WI38 (cell line): ENCODE results near the gene VMP1.

Experiments
- H3K4me3 ChIP-seq: 2 replicates; pipeline ENCODE4 v1.5.1; 2011; ENCODE audit warnings: low read depth, mild to moderate bottlenecking, control low read depth, low read length
- TF ChIP-seq, protein P1 (sequence below): IDR thresholded peaks from 2 replicates; pipeline ENCODE4 v1.5.1; 2012; ENCODE audit warnings: low read depth, mild to moderate bottlenecking, control low read depth, low read length

Gene VMP1

DNA sequence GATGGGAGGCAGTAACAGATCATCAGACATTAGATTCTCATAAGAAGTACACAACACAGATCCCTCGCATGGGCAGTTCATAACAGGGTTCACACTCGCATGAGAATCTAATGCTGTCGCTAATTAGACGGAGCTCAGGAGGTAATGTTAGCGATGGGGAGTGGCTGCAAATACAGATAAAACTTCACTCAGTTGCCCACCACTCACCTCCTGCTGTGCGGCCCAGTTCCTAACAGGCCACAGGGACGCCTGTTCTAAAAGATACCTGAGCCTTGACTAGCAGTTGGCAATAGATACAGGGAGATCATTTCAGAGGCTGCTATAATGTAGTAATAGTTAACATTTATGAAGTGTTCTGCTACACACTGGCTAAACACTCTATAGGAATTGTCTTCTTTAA is 5.2 kb upstream of the VMP1 start:
- TF ChIP-seq, protein P1, sequence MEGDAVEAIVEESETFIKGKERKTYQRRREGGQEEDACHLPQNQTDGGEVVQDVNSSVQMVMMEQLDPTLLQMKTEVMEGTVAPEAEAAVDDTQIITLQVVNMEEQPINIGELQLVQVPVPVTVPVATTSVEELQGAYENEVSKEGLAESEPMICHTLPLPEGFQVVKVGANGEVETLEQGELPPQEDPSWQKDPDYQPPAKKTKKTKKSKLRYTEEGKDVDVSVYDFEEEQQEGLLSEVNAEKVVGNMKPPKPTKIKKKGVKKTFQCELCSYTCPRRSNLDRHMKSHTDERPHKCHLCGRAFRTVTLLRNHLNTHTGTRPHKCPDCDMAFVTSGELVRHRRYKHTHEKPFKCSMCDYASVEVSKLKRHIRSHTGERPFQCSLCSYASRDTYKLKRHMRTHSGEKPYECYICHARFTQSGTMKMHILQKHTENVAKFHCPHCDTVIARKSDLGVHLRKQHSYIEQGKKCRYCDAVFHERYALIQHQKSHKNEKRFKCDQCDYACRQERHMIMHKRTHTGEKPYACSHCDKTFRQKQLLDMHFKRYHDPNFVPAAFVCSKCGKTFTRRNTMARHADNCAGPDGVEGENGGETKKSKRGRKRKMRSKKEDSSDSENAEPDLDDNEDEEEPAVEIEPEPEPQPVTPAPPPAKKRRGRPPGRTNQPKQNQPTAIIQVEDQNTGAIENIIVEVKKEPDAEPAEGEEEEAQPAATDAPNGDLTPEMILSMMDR = no peak
- H3K4me3 ChIP-seq = no peak overlapping the region

DNA sequence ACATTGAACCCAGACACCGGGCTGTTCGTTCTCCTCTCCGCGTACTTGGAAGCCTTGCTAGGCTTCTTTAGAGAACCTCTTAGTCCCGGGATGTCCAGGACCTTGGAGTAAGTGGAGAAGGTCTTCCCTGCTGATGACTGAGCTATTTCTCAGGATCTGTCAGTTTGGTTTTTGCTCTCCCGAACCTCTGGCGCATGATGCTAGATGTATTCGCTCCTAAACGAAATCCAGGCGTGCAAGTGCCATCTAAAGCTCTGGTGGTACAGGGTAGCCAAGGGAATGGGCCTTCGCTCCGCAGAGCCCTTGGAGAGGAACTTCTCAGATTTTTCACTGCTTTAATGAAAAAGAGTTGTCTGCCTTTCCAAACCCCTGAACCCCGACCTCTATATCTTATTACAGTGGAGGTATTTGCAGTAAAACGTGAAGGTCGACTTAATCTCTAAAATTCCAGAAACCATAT is 547 bp downstream of the VMP1 start:
- H3K4me3 ChIP-seq = peak overlapping the region; percentile 99
- TF ChIP-seq, protein P1 = no peak

DNA sequence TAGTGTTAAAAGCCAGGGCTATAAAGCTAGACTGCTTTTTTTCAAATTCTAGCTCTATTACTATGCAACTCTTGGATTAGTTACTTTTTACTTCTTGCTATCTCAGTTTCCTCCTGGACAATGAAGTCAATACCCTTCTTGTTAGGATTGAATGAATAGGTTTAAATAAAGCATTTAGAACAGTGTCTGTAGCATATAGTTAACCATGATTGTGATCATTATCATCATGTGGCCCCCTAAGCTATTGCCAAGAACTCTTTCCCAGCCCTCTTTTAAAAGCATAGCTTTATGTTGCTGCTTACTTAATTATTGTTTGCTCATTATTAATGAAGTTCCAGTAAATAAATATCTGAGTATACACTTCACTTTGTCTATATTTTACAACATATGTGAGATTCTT is 4.5 kb downstream of the VMP1 start:
- TF ChIP-seq, protein P1 = no peak
- H3K4me3 ChIP-seq = no peak overlapping the region

DNA sequence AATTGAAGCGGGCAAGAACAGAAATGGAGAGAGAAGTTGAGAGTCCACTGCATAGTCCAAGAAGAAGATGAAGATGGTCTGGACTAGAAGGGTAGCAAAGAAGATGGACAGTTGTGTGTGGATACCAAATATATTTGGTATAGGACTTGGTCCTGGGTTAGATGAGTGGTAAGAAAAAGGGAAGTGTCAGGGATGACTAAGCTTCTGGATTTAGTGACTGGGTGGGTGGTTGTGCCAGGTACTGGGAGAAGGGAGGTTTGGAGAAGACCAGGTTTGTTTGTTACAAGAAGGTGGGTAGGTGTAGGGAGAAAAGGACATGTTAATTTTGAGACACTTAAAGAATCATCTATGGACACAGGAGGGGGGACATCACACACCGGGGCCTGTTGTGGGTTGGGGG is 5.4 kb downstream of the VMP1 start:
- no peak overlapping the region for H3K4me3 ChIP-seq
- TF ChIP-seq, protein P1 = no peak

DNA sequence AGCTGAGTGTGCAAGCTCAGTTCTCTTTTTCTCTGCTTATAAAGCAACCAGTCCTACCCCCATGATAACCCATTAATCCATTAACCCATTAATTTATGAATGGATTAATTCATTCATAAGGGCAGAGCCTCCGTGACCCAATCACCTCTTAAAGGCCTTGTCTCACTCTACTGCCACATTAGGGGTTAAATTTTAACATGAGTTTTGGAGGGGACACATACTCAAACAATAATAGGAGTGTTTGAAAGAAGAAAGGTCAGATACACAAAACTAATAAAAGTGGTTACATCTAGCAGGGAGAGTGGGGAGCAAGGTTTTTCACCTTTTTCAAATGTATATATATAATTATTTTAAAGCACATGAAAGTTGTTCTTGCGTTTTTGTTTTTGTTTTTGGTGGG is 6.8 kb downstream of the VMP1 start:
- TF ChIP-seq, protein P1 = no peak
- H3K4me3 ChIP-seq = no peak overlapping the region

DNA sequence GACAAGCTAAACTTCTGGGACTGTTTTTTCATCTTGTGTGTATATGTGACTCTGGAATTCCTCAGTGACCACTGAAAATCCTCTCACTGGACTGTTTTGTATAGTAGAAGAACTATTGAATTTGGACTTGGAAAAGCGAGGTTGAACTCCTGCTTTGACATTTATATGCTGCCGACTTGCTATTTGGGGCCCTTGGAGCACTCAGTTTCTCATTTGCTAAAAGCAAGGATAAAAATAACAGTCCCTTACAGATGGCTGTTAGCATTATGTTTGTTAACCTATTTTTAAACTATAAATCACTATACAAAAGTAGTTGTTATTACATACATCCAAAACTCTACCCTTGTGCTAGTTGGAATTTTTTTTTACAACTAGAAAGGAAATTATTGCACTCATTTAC is 9.0 kb downstream of the VMP1 start:
- TF ChIP-seq, protein P1 = no peak
- H3K4me3 ChIP-seq = no peak overlapping the region

DNA sequence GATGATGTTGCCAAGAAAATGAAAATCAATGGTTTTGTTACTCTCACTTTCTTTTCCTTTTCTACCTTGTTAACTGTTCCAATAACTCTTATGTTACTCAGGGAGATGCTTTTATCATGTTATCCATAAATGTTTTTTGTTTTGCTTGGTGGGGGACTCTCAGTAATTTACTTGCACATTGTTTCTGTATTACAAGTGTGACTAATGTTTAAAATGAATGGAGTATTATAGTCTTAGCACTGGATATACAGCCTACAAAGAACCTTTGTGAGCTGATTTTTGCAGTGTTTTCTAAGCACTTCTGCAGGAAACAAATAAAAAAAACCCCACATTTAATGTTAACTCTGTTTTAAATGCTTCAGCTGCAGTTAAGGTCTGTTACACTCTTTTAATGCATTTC is 12.1 kb downstream of the VMP1 start:
- H3K4me3 ChIP-seq = no peak overlapping the region
- TF ChIP-seq, protein P1 = no peak
